ENCODE measurements around the gene INPP4A.
A peak's percentile ranks its signal among the peaks of the same experiment; 100 is the strongest.

The INPP4A gene

GRCh38 chr2:98438190-98439133 lies 6.2 kb upstream of the INPP4A start:
- no peak for DNase-seq

GRCh38 chr2:98441706-98442450 lies 2.8 kb upstream of the INPP4A start:
- no peak for DNase-seq

- DNase-seq, result no peak
These were observed 2.2 kb upstream of the INPP4A start for GRCh38 chr2:98442488-98442887.

- DNase-seq, result no peak
These were observed 572 bp downstream of the INPP4A start for GRCh38 chr2:98445177-98445682.

GRCh38 chr2:98445683-98446581 lies 1.3 kb downstream of the INPP4A start:
- no peak for DNase-seq

GRCh38 chr2:98446850-98447249 lies 2.2 kb downstream of the INPP4A start:
- DNase-seq, result no peak

GRCh38 chr2:98448441-98449145 lies 3.9 kb downstream of the INPP4A start:
- no peak for DNase-seq

GRCh38 chr2:98452396-98453027 lies 7.9 kb downstream of the INPP4A start:
- DNase-seq, result no peak

- DNase-seq, result no peak
These were observed 8.4 kb downstream of the INPP4A start for GRCh38 chr2:98453083-98453482.

- DNase-seq, result no peak
These were observed 8.9 kb downstream of the INPP4A start for GRCh38 chr2:98453531-98453930.

- DNase-seq, result no peak
These were observed 9.4 kb downstream of the INPP4A start for GRCh38 chr2:98454073-98454472.

GRCh38 chr2:98454500-98455235 lies 10.0 kb downstream of the INPP4A start:
- no peak for DNase-seq

- peak in 1 of 2 experiments; percentile 9 for DNase-seq
These were observed 10.9 kb downstream of the INPP4A start for GRCh38 chr2:98455494-98455976.

GRCh38 chr2:98457045-98457696 lies 12.5 kb downstream of the INPP4A start:
- DNase-seq, result peak; percentile 28 to 75

GRCh38 chr2:98458207-98458606 lies 13.5 kb downstream of the INPP4A start:
- DNase-seq, result no peak

- DNase-seq, result no peak
These were observed 14.2 kb downstream of the INPP4A start for GRCh38 chr2:98458667-98459380.

- no peak for DNase-seq
These were observed 15.0 kb downstream of the INPP4A start for GRCh38 chr2:98459496-98460175.

Data from SW 1271 (cell line).